ENCODE measurements around the gene SCD.

DNA sequence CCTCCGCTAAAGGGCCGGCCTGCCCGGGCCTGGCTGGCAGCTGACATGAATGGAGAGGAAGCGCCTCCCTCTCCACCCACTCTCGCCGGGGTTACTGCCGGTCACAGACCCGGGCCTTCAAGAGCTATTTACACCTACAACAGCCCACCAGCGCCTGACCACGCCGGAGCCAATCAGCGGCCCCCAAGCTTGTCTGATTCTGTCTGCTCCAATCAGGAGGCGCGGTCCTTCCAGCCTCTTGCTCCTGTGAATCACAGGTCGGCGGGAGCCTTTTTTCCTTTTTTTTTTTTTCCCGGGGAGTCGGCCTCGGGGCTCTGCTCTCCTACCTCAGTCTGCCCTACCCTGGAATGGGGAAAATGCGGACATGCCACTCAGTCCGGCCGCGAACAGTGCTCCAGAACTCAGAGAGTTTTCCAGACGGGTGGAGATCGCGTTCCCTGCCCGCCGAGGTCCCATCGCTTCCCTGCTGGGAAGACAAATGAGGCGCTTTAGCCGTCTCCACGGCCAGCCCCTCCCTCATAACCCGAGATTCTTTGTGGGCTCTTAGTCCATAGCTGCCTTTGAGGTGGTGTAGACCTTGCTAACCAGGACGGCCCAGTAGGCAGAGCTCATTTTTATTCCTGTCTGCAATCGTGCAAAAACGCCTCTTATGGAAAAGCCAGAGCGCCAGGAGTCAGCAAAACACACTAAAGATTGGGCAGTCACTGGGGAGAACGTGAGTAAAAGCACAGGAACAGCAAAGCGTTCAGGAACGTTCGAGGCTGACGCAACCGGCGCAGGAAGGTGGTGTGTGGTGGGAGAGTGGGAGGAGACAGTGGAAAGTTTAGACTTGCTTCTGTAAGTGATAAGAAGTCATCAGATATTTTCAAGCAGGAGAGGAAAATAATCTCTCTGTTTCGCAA is 26.5 kb downstream of the SCD start:
- TF ChIP-seq CTCF (IDR thresholded peaks at IDR 0.05) (no peak), POLR2A (IDR thresholded peaks at IDR 0.05) (peak in 2 of 3 donors; percentile 76 to 79)
